NAMALWA (cell line): Measurements from ENCODE around the gene ITGB4.
A peak's percentile ranks its signal among the peaks of the same experiment; 100 is the strongest.
"Not testable (repeated sequence)": the region's sequence is repeated elsewhere in the genome, so short reads cannot be mapped to it uniquely, and the experiment has no call there.

Experiments
- DNase-seq: peaks from one replicate; pipeline ENCODE4 v3.0.0-alpha.2; 2015; ENCODE audit warnings: low spot score

Gene ITGB4

GRCh38 chr17:75771334-75772281, 50.3 kb downstream of the ITGB4 start:
- no peak for DNase-seq

- DNase-seq: no peak
Observed at GRCh38 chr17:75773121-75773807, 52.0 kb downstream of the ITGB4 start.

GRCh38 chr17:75773808-75774470, 52.7 kb downstream of the ITGB4 start:
- no peak for DNase-seq

GRCh38 chr17:75774471-75774990, 53.3 kb downstream of the ITGB4 start:
- no peak for DNase-seq

- DNase-seq: no peak
Observed at GRCh38 chr17:75774991-75775668, 53.9 kb downstream of the ITGB4 start.

- peak; percentile 52 for DNase-seq
Observed at GRCh38 chr17:75776386-75777295, 55.4 kb downstream of the ITGB4 start.

- DNase-seq: no peak
Observed at GRCh38 chr17:75777296-75777922, 56.1 kb downstream of the ITGB4 start.

GRCh38 chr17:75778066-75778860, 57.0 kb downstream of the ITGB4 start:
- not testable (repeated sequence) for DNase-seq

GRCh38 chr17:75778861-75779249, 57.6 kb downstream of the ITGB4 start:
- peak; percentile 65 for DNase-seq

- DNase-seq: peak; percentile 100
Observed at GRCh38 chr17:75779250-75779986, 58.2 kb downstream of the ITGB4 start.

- DNase-seq: no peak
Observed at GRCh38 chr17:75779987-75780889, 59.0 kb downstream of the ITGB4 start.

GRCh38 chr17:75783069-75783783, 62.0 kb downstream of the ITGB4 start:
- DNase-seq: peak; percentile 94

GRCh38 chr17:75783803-75784472, 62.7 kb downstream of the ITGB4 start:
- DNase-seq: no peak

- DNase-seq: peak; percentile 99
Observed at GRCh38 chr17:75784473-75785015, 63.3 kb downstream of the ITGB4 start, which contains the start of gene UNK. Gene UNK, plus strand, starts transcription at chr17:75784806. Its CDS starts 75 bp downstream, at chr17:75784881.

- peak; percentile 66 for DNase-seq
Observed at GRCh38 chr17:75785016-75785890, 64.0 kb downstream of the ITGB4 start.
